IPS DF 6.9 (cell line): ENCODE measurements around the gene APOL4.
"Not testable (repeated sequence)": the region's sequence is repeated elsewhere in the genome, so short reads cannot be mapped to it uniquely, and the experiment has no call there.

Experiments
- DNase-seq: peaks from one replicate; pipeline ENCODE4 v3.0.0-alpha.2; 2013; ENCODE audit warnings: low read depth, low spot score
- H3K27ac ChIP-seq: one replicate; pipeline ENCODE4 v1.5.1; 2013; ENCODE audit warnings: low read length, control low read depth
- H3K27me3 ChIP-seq: 2 replicates; pipeline ENCODE4 v1.6.1; 2013; ENCODE audit warnings: mild to moderate bottlenecking, low read length; ENCODE audit not compliant: control insufficient read depth, insufficient read depth
- H3K36me3 ChIP-seq: 2 replicates; pipeline ENCODE4 v1.6.1; 2013; ENCODE audit warnings: low read length; ENCODE audit not compliant: control insufficient read depth, insufficient read depth
- H3K4me1 ChIP-seq: 2 replicates; pipeline ENCODE4 v1.6.1; 2013; ENCODE audit warnings: low read length; ENCODE audit not compliant: control insufficient read depth, insufficient read depth
- H3K4me3 ChIP-seq: 2 replicates; pipeline ENCODE4 v1.5.1; 2013; ENCODE audit warnings: mild to moderate bottlenecking, low read length
- H3K9me3 ChIP-seq: 2 replicates; pipeline ENCODE4 v1.6.1; 2013; ENCODE audit warnings: low read length, inconsistent platforms; ENCODE audit not compliant: control insufficient read depth, insufficient read depth
- WGBS: extraction: QIAGEN DNeasy Blood & Tissue Kit; methylation state at CpG from one replicate; pipeline ENCODE4 v1.1.7; 2013; ENCODE audit warnings: mixed read lengths, missing lambda C conversion rate; ENCODE audit not compliant: insufficient read length, insufficient coverage; 5-methylcytosine and 5-hydroxymethylcytosine counted together

APOL4 gene

GRCh38 chr22:36155702-36156101 is 45.9 kb downstream of the APOL4 start:
- H3K36me3 ChIP-seq, result no peaks in the 10 kb centered on the region
- no peak overlapping the region for H3K27ac ChIP-seq
- H3K4me3 ChIP-seq, result no peak overlapping the region
- DNase-seq, result no peak
- H3K27me3 ChIP-seq, result no peaks in the 10 kb centered on the region
- H3K9me3 ChIP-seq, result no peaks in the 10 kb centered on the region
- peaks cover 4% of the 10 kb centered on the region for H3K4me1 ChIP-seq
- no CpG with 5 or more reads among the region's 7 CpGs for WGBS

GRCh38 chr22:36154423-36154945 is 47.1 kb downstream of the APOL4 start:
- H3K27ac ChIP-seq, result no peak overlapping the region
- H3K36me3 ChIP-seq, result no peaks in the 10 kb centered on the region
- no peaks in the 10 kb centered on the region for H3K9me3 ChIP-seq
- no CpG with 5 or more reads among the region's 3 CpGs for WGBS
- DNase-seq, result no peak
- no peaks in the 10 kb centered on the region for H3K27me3 ChIP-seq
- H3K4me3 ChIP-seq, result no peak overlapping the region
- peaks cover 4% of the 10 kb centered on the region for H3K4me1 ChIP-seq

DNA sequence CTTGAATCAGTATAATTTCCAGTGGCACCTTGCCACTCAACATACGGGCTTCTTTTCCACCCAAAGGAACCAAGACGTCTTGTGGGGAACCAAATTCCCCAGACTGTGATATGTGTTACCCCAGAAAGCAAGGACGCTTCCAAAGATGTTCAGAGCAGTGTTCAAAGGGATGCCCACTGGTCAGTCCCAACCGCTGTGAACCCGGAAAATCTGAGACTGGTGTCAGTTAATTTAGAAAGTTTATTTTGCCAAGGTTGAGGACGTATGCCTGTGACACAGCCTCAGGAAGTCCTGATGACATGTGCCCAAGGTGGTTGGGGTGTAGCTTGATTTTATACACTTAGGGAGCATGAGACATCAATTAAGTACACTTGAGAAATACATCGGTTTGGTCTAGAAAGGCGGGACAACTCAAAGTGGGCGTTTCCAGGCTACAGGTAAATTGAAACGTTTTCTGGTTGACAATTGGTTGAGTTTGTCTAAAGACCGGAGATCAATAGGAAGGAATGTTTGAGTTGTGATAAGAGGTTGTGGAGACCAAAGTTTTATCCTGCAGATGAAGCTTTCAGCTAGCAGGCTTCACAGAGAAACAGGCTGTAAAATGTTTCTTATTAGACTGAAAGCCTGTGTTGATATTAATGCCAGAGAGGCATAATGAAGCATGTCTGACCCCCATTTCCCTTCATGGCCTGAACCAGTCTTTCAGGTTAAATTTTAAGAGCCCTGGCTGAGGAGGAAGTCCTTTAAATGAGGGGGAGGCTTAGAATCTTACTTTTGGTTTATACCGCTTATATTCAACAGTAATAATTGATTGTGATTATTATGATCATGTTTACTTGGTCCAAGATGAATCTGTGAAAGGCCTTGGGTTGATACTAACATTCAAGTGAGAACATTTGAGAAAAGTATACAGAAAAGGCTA is 47.8 kb downstream of the APOL4 start:
- WGBS, result no CpG with 5 or more reads among the region's 12 CpGs
- no peak overlapping the region for H3K4me3 ChIP-seq
- H3K27me3 ChIP-seq, result no peaks in the 10 kb centered on the region
- H3K27ac ChIP-seq, result no peak overlapping the region
- no peak for DNase-seq
- H3K4me1 ChIP-seq, result peaks cover 4% of the 10 kb centered on the region
- H3K9me3 ChIP-seq, result no peaks in the 10 kb centered on the region
- H3K36me3 ChIP-seq, result no peaks in the 10 kb centered on the region

GRCh38 chr22:36152821-36153220 is 48.8 kb downstream of the APOL4 start:
- not testable (repeated sequence) for H3K4me3 ChIP-seq, DNase-seq, H3K27me3 ChIP-seq, H3K9me3 ChIP-seq, H3K36me3 ChIP-seq, H3K27ac ChIP-seq, H3K4me1 ChIP-seq
- WGBS, result no CpG with 5 or more reads among the region's 4 CpGs

- Histone ChIP-seq H3K9me3 (no peaks in the 10 kb centered on the region), H3K4me1 (peaks cover 4% of the 10 kb centered on the region), H3K4me3 (no peak overlapping the region), H3K27ac (no peak overlapping the region), H3K36me3 (no peaks in the 10 kb centered on the region), H3K27me3 (no peaks in the 10 kb centered on the region)
- whole genome bisulfite sequencing, result no CpG with 5 or more reads among the region's 3 CpGs
- no peak for DNase-seq
These were observed 49.5 kb downstream of the APOL4 start for GRCh38 chr22:36152088-36152487.

GRCh38 chr22:36151006-36151595 is 50.5 kb downstream of the APOL4 start:
- no peaks in the 10 kb centered on the region for H3K27me3 ChIP-seq
- no peaks in the 10 kb centered on the region for H3K4me1 ChIP-seq
- no peaks in the 10 kb centered on the region for H3K9me3 ChIP-seq
- H3K36me3 ChIP-seq, result no peaks in the 10 kb centered on the region
- H3K4me3 ChIP-seq, result no peak overlapping the region
- no peak for DNase-seq
- no peak overlapping the region for H3K27ac ChIP-seq
- no CpG with 5 or more reads among the region's 3 CpGs for WGBS

- Histone ChIP-seq H3K4me1 (no peaks in the 10 kb centered on the region), H3K36me3 (no peaks in the 10 kb centered on the region), H3K27me3 (no peaks in the 10 kb centered on the region), H3K27ac (no peak overlapping the region), H3K9me3 (no peaks in the 10 kb centered on the region), H3K4me3 (no peak overlapping the region)
- DNase-seq, result no peak
- WGBS, result no CpG with 5 or more reads among the region's 4 CpGs
These were observed 52.2 kb downstream of the APOL4 start for GRCh38 chr22:36149441-36149840.

GRCh38 chr22:36148411-36148810 is 53.2 kb downstream of the APOL4 start:
- DNase-seq, result no peak
- no peaks in the 10 kb centered on the region for H3K36me3 ChIP-seq
- WGBS, result no CpG with 5 or more reads among the region's 8 CpGs
- no peaks in the 10 kb centered on the region for H3K4me1 ChIP-seq
- no peak overlapping the region for H3K4me3 ChIP-seq
- no peaks in the 10 kb centered on the region for H3K9me3 ChIP-seq
- H3K27me3 ChIP-seq, result no peaks in the 10 kb centered on the region
- no peak overlapping the region for H3K27ac ChIP-seq

GRCh38 chr22:36147196-36147791 is 54.3 kb downstream of the APOL4 start:
- Histone ChIP-seq H3K9me3 (no peaks in the 10 kb centered on the region), H3K27me3 (no peaks in the 10 kb centered on the region), H3K4me3 (no peak overlapping the region), H3K4me1 (no peaks in the 10 kb centered on the region), H3K36me3 (no peaks in the 10 kb centered on the region), H3K27ac (no peak overlapping the region)
- no CpG with 5 or more reads among the region's 8 CpGs for WGBS
- DNase-seq, result no peak

DNA sequence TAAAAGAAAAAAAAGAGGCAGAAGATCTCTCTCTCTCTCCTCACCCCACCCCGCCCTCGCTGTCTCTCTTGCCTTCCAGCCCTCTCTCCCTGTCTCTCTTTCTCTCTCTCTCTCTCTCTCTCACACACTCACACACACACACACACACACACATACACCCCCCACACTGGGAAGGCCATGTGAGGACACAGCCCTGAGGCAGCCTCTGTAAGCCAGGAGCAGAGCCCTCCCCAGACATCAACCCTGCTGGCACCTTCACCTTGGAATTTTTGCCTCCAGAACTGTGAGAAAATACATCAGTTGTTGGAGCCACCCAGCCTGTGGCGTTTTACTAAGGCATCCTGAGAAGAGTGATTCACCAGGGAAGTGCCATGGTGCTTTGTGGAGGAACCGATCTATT is 55.7 kb downstream of the APOL4 start:
- H3K36me3 ChIP-seq, result no peaks in the 10 kb centered on the region
- no peak for DNase-seq

More for the DNA sequence above, 55.7 kb downstream of the APOL4 start:
- Histone ChIP-seq H3K4me3 (no peak overlapping the region), H3K4me1 (peaks cover 2% of the 10 kb centered on the region), H3K27ac (no peak overlapping the region), H3K9me3 (no peaks in the 10 kb centered on the region), H3K27me3 (no peaks in the 10 kb centered on the region)
- no CpG with 5 or more reads among the region's 4 CpGs for WGBS
